HG03460 (cell line): ENCODE measurements around the gene FECH.
A peak's percentile ranks its signal among the peaks of the same experiment; 100 is the strongest.

Source experiments
- ATAC-seq: cut with Tn5 transposase; IDR thresholded peaks from one replicate; pipeline ENCODE4 v1.9.1; 2021; ENCODE audit not compliant: unreplicated experiment

Gene FECH

DNA sequence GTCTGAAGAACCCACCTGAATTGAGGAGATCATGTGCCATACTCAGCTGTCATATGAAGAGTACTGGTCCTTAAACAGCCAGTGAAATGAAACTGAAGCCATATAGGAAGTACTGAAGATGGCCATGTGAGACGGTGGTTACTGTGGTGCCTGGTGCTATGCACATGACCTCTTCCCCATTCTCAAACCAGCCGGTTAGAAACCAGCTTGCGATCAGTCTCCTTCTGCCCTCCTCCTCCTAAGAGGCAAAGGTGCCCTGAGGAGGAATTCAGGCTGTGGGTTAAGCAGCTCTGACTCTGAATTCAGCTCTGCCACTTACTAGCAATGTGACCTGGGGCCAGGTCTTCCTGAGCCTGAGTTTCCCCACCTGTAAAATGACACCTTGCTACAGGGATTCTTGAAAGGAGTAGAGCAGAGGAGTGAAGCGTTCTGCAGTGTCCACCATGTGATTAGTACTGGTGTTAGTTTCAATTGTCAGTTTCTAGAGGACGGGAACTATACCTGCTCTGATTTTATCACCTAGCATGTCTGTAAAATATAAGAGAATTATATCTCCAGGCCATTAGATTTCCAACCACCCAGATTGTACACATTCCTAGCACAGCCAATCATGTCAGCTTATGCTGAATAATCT is 5.1 kb downstream of the FECH start:
- ATAC-seq = peak; percentile 84

GRCh38 chr18:57579934-57580333 is 6.6 kb downstream of the FECH start:
- ATAC-seq = no peak

DNA sequence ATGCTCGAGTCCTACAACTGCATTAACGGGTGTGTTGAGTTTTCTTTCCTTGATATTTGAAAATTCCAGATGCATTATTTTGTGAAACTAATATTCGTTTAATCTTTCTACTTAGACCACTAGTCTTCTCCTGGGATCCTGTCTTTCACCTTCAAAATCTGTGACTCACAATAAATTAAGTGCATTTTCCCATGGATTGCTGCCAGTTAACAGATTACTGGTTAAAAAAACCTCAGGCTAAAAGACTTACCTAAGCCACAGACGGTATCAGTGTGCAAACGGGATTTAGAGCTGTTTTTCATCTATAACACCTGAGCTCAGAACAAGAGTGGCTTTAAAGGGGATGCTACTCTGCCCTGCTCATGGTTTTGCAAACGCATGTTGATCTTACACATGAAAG is 10.2 kb downstream of the FECH start:
- ATAC-seq = no peak

DNA sequence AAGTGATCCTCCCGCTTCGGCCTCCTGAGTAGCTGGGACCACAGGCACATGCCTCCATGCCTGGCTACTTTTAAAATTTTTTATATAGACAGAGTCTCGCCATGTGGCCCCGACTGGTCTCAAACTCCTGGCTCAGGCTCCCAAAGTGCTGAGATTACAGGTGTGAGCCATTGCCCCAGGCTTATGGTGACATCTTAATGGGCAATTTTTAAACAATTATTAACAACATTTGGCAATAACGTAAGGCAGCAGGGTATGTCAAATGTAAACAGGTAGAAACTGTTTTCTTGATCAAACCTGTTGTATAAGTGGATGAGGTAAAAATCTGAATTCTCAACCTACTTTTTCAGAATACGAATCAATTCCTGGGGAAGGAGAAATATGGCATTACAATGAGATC is 11.0 kb downstream of the FECH start:
- ATAC-seq = no peak

- no peak for ATAC-seq
These were observed 11.6 kb downstream of the FECH start for GRCh38 chr18:57574866-57575265.

GRCh38 chr18:57570162-57570561 is 16.3 kb downstream of the FECH start:
- no peak for ATAC-seq

DNA sequence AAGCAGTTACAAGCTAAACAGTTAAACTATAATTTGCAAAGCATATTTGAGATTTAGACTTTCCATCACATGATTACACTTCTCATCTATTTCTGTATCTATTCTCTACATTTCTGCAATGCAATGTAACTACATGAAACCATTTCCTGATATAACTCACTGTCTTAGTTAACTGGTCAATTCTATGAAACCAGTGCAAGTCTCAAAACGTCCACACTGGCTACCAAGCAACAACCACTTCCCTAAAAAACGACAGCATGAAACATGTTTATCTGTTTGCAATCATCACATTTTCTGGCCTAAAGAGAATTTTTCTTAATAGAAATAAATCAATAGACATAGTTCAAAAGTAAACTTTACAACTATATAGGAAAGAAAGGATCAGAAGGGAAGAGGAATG is 17.4 kb downstream of the FECH start:
- no peak for ATAC-seq

DNA sequence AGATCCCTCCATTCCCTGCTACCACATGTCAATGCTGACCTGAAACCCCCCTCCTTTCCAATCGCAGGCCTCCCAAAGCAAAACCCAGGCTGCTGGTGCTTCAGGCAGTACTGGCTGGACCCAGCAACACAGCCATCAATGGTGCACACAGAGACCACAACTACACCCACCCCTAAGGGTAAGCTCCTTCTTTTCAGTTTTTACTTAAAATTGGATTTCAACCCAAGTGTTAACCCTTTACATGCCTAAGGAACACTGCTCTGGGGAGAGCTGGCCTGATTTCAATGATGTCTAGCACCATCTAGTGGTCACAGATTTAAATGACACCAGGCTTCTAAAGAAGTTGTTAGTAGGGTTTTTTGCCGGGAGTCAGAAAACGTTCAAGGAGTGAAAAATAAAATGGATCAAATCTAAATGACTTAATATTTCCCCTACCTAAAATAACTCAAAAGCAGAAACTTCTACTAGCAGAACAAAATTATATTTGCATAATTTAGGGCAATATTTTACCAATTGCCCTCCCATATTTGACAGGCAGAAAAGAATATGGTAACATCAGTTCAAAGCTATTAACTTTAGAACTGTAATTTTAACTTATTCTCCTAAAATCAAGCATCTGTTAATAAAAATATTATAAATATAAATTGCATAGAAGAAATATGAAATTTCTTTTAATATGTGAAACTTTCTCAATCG is 24.6 kb downstream of the FECH start:
- ATAC-seq = no peak

GRCh38 chr18:57561261-57561660 is 25.2 kb downstream of the FECH start:
- no peak for ATAC-seq

GRCh38 chr18:57559314-57559713 is 27.2 kb downstream of the FECH start:
- ATAC-seq = no peak

- ATAC-seq = no peak
These were observed 31.4 kb downstream of the FECH start for GRCh38 chr18:57555134-57555533.

GRCh38 chr18:57550510-57550909 is 36.0 kb downstream of the FECH start:
- ATAC-seq = no peak

GRCh38 chr18:57547260-57547659 is 39.2 kb downstream of the FECH start:
- no peak for ATAC-seq

GRCh38 chr18:57544936-57545660 is 41.4 kb downstream of the FECH start:
- no peak for ATAC-seq

- no peak for ATAC-seq
These were observed 42.9 kb downstream of the FECH start for GRCh38 chr18:57543560-57543959.

GRCh38 chr18:57542812-57543427 is 43.6 kb downstream of the FECH start:
- ATAC-seq = no peak

GRCh38 chr18:57542126-57542525 is 44.4 kb downstream of the FECH start:
- no peak for ATAC-seq

- no peak for ATAC-seq
These were observed 46.8 kb downstream of the FECH start for GRCh38 chr18:57539702-57540101.

GRCh38 chr18:57538614-57539013 is 47.9 kb downstream of the FECH start:
- no peak for ATAC-seq

GRCh38 chr18:57534511-57534909 is 52.0 kb downstream of the FECH start:
- no peak for ATAC-seq

GRCh38 chr18:57533868-57534510 is 52.5 kb downstream of the FECH start:
- ATAC-seq = no peak
